ENCODE data around the gene STXBP2.

Gene STXBP2

DNA sequence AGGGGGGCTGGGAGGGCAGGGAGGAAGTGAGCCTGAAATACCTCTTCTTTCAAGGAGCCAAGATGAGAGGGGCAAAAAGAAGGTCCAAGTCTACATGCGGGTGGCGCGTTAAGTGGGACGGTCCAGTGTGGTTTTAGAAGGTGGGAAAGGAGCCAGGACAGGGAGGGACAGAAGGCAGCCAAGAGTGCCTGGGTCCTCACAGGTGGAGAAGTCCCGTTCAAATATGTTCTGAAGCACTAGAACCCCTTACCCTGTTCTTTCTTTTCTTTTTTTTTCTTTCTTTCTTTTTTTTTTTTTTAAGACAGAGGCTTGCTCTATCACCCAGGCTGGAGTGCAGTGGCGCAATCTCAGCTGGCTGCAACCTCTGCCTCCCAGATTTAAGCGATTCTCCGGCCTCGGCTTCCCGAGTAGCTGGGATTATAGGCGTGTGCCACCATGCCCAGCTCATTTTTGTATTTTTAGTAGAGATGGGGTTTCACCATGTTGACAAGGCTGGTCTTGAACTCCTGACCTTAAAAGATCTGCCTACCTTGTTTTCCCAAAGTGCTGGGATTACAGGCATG is 33.9 kb upstream of the STXBP2 start:
- H3K9ac ChIP-seq (ENCODE audit: low read depth, low read length) = no peak overlapping the region
- no peak overlapping the region for H2AFZ ChIP-seq (ENCODE audit: low read depth, low read length)

DNA sequence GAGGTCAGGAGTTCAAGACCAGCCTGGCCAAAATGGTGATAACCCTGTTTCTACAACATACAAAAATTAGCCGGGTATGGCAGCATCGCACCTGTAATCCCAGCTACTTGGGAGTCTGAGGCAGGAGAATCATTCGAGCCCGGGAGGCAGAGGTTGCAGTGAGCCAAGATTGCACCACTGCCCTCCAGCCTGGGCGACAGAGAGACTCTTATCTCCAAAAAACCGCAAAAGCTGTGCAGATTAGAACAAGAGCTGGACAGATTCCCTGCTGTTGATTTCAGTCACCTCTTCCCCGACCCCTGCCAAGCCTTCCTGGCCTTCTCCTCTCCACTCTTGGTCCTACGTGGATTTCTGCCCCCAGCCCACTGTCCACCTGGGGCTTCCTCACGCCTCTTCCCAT is 33.0 kb upstream of the STXBP2 start:
- DNase-seq (no peak), ATAC-seq (ENCODE audit: insufficient read depth, low read depth) (no peak)
- H2AFZ ChIP-seq (ENCODE audit: low read depth, low read length) = no peak overlapping the region
- H3K27ac ChIP-seq (ENCODE audit: low read length) = no peak overlapping the region
- H4K20me1 ChIP-seq (ENCODE audit: insufficient read depth, low read length) = no peaks in the 10 kb centered on the region
- no peaks in the 10 kb centered on the region for H3K36me3 ChIP-seq (ENCODE audit: insufficient read depth, low read length)
- H3K9me3 ChIP-seq (ENCODE audit: insufficient read depth, low read length, severe bottlenecking) = no peaks in the 10 kb centered on the region
- no peaks in the 10 kb centered on the region for H3K27me3 ChIP-seq (ENCODE audit: insufficient read depth, low read length, poor library complexity)
- H3K9ac ChIP-seq (ENCODE audit: low read depth, low read length) = no peak overlapping the region
- H3K4me2 ChIP-seq (ENCODE audit: insufficient read depth, low read length) = no peak overlapping the region
- H3K4me1 ChIP-seq (ENCODE audit: insufficient read depth, low read length) = no peaks in the 10 kb centered on the region
- no peaks in the 10 kb centered on the region for H3K79me2 ChIP-seq (ENCODE audit: insufficient read depth, low read length)
- no peak for TF ChIP-seq EZH2 (IDR thresholded peaks at IDR 0.05; ENCODE audit: borderline replicate concordance, low read depth, low read length, severe bottlenecking)
- TF ChIP-seq, protein P1, sequence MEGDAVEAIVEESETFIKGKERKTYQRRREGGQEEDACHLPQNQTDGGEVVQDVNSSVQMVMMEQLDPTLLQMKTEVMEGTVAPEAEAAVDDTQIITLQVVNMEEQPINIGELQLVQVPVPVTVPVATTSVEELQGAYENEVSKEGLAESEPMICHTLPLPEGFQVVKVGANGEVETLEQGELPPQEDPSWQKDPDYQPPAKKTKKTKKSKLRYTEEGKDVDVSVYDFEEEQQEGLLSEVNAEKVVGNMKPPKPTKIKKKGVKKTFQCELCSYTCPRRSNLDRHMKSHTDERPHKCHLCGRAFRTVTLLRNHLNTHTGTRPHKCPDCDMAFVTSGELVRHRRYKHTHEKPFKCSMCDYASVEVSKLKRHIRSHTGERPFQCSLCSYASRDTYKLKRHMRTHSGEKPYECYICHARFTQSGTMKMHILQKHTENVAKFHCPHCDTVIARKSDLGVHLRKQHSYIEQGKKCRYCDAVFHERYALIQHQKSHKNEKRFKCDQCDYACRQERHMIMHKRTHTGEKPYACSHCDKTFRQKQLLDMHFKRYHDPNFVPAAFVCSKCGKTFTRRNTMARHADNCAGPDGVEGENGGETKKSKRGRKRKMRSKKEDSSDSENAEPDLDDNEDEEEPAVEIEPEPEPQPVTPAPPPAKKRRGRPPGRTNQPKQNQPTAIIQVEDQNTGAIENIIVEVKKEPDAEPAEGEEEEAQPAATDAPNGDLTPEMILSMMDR (IDR thresholded peaks at IDR 0.05; ENCODE audit: borderline replicate concordance, extremely low read depth, low read length, poor library complexity, severe bottlenecking) = no peak
- no peak overlapping the region for H3K4me3 ChIP-seq (ENCODE audit: low read depth in 1 of 2, low read length in 2 of 2)

More for the DNA sequence above, 33.9 kb upstream of the STXBP2 start:
- DNase-seq = no peak
- no peaks in the 10 kb centered on the region for H3K4me1 ChIP-seq (ENCODE audit: insufficient read depth, low read length)
- H3K4me2 ChIP-seq (ENCODE audit: insufficient read depth, low read length) = no peak overlapping the region
- H3K27ac ChIP-seq (ENCODE audit: low read length) = no peak overlapping the region
- H3K27me3 ChIP-seq (ENCODE audit: insufficient read depth, low read length, poor library complexity) = no peaks in the 10 kb centered on the region
- H3K36me3 ChIP-seq (ENCODE audit: insufficient read depth, low read length) = no peaks in the 10 kb centered on the region
- no peak for ATAC-seq (ENCODE audit: insufficient read depth, low read depth)
- TF ChIP-seq EZH2 (IDR thresholded peaks at IDR 0.05; ENCODE audit: borderline replicate concordance, low read depth, low read length, severe bottlenecking) = no peak
- TF ChIP-seq, protein P1 (IDR thresholded peaks at IDR 0.05; ENCODE audit: borderline replicate concordance, extremely low read depth, low read length, poor library complexity, severe bottlenecking) = no peak
- no peaks in the 10 kb centered on the region for H3K9me3 ChIP-seq (ENCODE audit: insufficient read depth, low read length, severe bottlenecking)
- no peaks in the 10 kb centered on the region for H4K20me1 ChIP-seq (ENCODE audit: insufficient read depth, low read length)
- no peak overlapping the region for H3K4me3 ChIP-seq (ENCODE audit: low read depth in 1 of 2, low read length in 2 of 2)
- no peaks in the 10 kb centered on the region for H3K79me2 ChIP-seq (ENCODE audit: insufficient read depth, low read length)

DNA sequence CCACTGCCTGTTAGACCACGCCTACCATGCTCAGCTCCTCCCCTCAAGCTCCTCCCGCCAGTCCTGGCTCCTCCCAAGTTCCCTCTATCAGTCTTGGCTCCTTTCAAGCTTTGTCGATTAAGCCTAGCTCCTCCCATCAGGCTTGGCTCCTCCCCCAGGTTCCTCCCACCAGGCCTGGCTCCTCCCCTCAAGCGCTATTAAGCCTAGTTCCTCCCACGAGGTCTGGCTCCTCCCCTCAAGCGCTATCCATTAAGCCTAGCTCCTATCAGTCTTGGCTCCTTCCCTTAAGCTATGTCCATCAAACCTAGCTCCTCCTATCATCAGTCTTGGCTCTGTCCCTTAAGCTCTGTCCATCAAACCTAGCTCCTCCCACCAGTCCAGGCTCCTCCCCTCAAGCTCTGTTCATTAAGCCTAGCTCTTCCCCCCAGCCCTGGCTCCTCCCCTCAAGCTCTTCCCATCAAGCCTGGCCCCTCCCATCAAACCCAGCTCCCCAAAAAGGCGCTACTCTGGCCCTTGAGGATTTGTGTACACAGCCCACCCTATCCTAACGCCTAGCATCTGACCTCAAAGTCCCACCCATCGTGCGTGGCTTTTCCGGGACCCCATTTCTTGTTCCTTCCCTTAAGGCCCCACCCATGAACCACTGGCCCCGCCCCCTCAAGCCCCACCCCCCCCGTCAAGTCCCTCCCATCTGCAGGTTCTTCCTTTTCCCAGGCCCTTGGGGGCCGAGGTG is 31.3 kb upstream of the STXBP2 start:
- no peak overlapping the region for H3K9ac ChIP-seq (ENCODE audit: low read depth, low read length)
- DNase-seq = peak; percentile 46
- no peak overlapping the region for H2AFZ ChIP-seq (ENCODE audit: low read depth, low read length)
- H4K20me1 ChIP-seq (ENCODE audit: insufficient read depth, low read length) = no peaks in the 10 kb centered on the region
- no peak for TF ChIP-seq EZH2 (IDR thresholded peaks at IDR 0.05; ENCODE audit: borderline replicate concordance, low read depth, low read length, severe bottlenecking)
- TF ChIP-seq, protein P1 (IDR thresholded peaks at IDR 0.05; ENCODE audit: borderline replicate concordance, extremely low read depth, low read length, poor library complexity, severe bottlenecking) = no peak
- H3K4me3 ChIP-seq (ENCODE audit: low read depth in 1 of 2, low read length in 2 of 2) = no peak overlapping the region
- no peaks in the 10 kb centered on the region for H3K4me1 ChIP-seq (ENCODE audit: insufficient read depth, low read length)
- H3K79me2 ChIP-seq (ENCODE audit: insufficient read depth, low read length) = no peaks in the 10 kb centered on the region
- peak; percentile 67 for ATAC-seq (ENCODE audit: insufficient read depth, low read depth)
- no peaks in the 10 kb centered on the region for H3K9me3 ChIP-seq (ENCODE audit: insufficient read depth, low read length, severe bottlenecking)
- no peaks in the 10 kb centered on the region for H3K36me3 ChIP-seq (ENCODE audit: insufficient read depth, low read length)
- no peak overlapping the region for H3K4me2 ChIP-seq (ENCODE audit: insufficient read depth, low read length)
- H3K27ac ChIP-seq (ENCODE audit: low read length) = no peak overlapping the region
- no peaks in the 10 kb centered on the region for H3K27me3 ChIP-seq (ENCODE audit: insufficient read depth, low read length, poor library complexity)

All from DND-41 (cell line).